SU-DHL-6 (cell line): ENCODE measurements around the gene PLEKHA6.

ENCODE experiments used
- H2AFZ ChIP-seq: fragments of 200-600 bp; sonication (generic); 2 replicates; pipeline ENCODE4 v1.6.1; 2014; ENCODE audit warnings: low read depth, mild to moderate bottlenecking, moderate library complexity, mixed read lengths, antibody characterized with exemption, low read length; ENCODE audit not compliant: severe bottlenecking
- H3F3A ChIP-seq: fragments of 200-600 bp; shearing (Covaris generic); 2 replicates; pipeline ENCODE4 v1.6.0; 2016; ENCODE audit warnings: antibody characterized with exemption, mild to moderate bottlenecking; ENCODE audit not compliant: insufficient read depth
- H3K27ac ChIP-seq: fragments of 200-600 bp; sonication (generic); 2 replicates; pipeline ENCODE4 v1.5.1; 2016; ENCODE audit warnings: low read depth, mild to moderate bottlenecking, low read length, moderate library complexity, mixed read lengths
- H3K27me3 ChIP-seq: fragments of 200-600 bp; sonication (generic), shearing (Covaris generic); 2 replicates; pipeline ENCODE4 v1.6.0; 2014; ENCODE audit warnings: mild to moderate bottlenecking, low read length
- H3K36me3 ChIP-seq: fragments of 200-600 bp; sonication (generic); 2 replicates; pipeline ENCODE4 v1.6.1; 2014; ENCODE audit warnings: mild to moderate bottlenecking, low read length, mixed read lengths
- H3K4me2 ChIP-seq: fragments of 300-600, 200-600 bp; shearing (Covaris generic), sonication (generic); 2 replicates; pipeline ENCODE4 v1.6.0; 2014; ENCODE audit warnings: low read length, low read depth, mild to moderate bottlenecking; ENCODE audit not compliant: poor library complexity, severe bottlenecking
- H3K4me3 ChIP-seq: fragments of 200-600 bp; sonication (generic); 2 replicates; pipeline ENCODE4 v1.5.1; 2014; ENCODE audit warnings: antibody characterized with exemption, low read length, mild to moderate bottlenecking, mixed read lengths; ENCODE audit not compliant: insufficient read depth, poor library complexity, severe bottlenecking
- H3K79me2 ChIP-seq: fragments of 200-600 bp; sonication (generic); 2 replicates; pipeline ENCODE4 v1.6.1; 2014; ENCODE audit warnings: mild to moderate bottlenecking, low read length, moderate library complexity; ENCODE audit not compliant: insufficient read depth
- H3K9ac ChIP-seq: fragments of 200-600 bp; sonication (generic); 2 replicates; pipeline ENCODE4 v1.7.0; 2014; ENCODE audit warnings: mild to moderate bottlenecking, low read length
- H3K9me2 ChIP-seq: fragments of 200-600 bp; sonication (generic); replicated peaks from 2 replicates; pipeline ENCODE4 v1.6.1; 2014; ENCODE audit warnings: low read length; ENCODE audit not compliant: insufficient read depth
- H3K9me3 ChIP-seq: fragments of 200-600 bp; sonication (generic); 2 replicates; pipeline ENCODE4 v1.6.1; 2014; ENCODE audit warnings: low read length, mixed read lengths; ENCODE audit not compliant: insufficient read depth
- H4K20me1 ChIP-seq: fragments of 200-600 bp; sonication (generic); 2 replicates; pipeline ENCODE4 v1.6.1; 2014; ENCODE audit warnings: low read depth, mild to moderate bottlenecking, antibody characterized with exemption, low read length, moderate library complexity, mixed read lengths
- CTCF ChIP-seq: fragments of 200-600 bp; sonication (generic); IDR thresholded peaks from one replicate; pipeline ENCODE4 v1.5.1; 2017; ENCODE audit warnings: antibody characterized with exemption, mild to moderate bottlenecking, low read length, moderate library complexity; ENCODE audit not compliant: insufficient read depth, poor library complexity, severe bottlenecking
- EZH2phosphoT487 ChIP-seq: fragments of 200-600 bp; sonication (generic), shearing (Covaris generic); conservative IDR thresholded peaks from 2 replicates; pipeline ENCODE4 v1.6.1; 2018; ENCODE audit warnings: mild to moderate bottlenecking, antibody characterized with exemption, low read length, moderate library complexity, mixed read lengths

Gene PLEKHA6

GRCh38 chr1:204396015-204396583, 36.4 kb upstream of the PLEKHA6 start:
- TF ChIP-seq CTCF (no peak), EZH2phosphoT487 (no peak)
- Histone ChIP-seq H3K79me2 (no peaks in the 10 kb centered on the region), H3K4me2 (no peak overlapping the region), H3K27me3 (no peaks in the 10 kb centered on the region), H3K9me3 (no peaks in the 10 kb centered on the region), H2AFZ (no peak overlapping the region), H3K4me3 (no peak overlapping the region), H4K20me1 (no peaks in the 10 kb centered on the region), H3F3A (peaks cover 7% of the 10 kb centered on the region; the same call in 1 of the 2 replicates), H3K9me2 (no peaks in the 10 kb centered on the region), H3K27ac (no peak overlapping the region), H3K9ac (no peak overlapping the region), H3K36me3 (peaks cover 27% of the 10 kb centered on the region; the same call in 1 of the 2 replicates)

GRCh38 chr1:204391629-204392028, 31.9 kb upstream of the PLEKHA6 start:
- no peaks in the 10 kb centered on the region for H4K20me1 ChIP-seq
- peaks cover 12% of the 10 kb centered on the region; the same call in 1 of the 2 replicates for H3K36me3 ChIP-seq
- no peaks in the 10 kb centered on the region for H3K79me2 ChIP-seq
- H3K4me3 ChIP-seq = no peak overlapping the region
- no peaks in the 10 kb centered on the region for H3K27me3 ChIP-seq
- no peaks in the 10 kb centered on the region for H3F3A ChIP-seq
- H3K9me3 ChIP-seq = no peaks in the 10 kb centered on the region
- H3K9me2 ChIP-seq = no peaks in the 10 kb centered on the region
- TF ChIP-seq CTCF (no peak), EZH2phosphoT487 (no peak)
- H3K9ac ChIP-seq = no peak overlapping the region
- no peak overlapping the region for H2AFZ ChIP-seq
- H3K4me2 ChIP-seq = no peak overlapping the region
- H3K27ac ChIP-seq = no peak overlapping the region

GRCh38 chr1:204390751-204391466, 31.2 kb upstream of the PLEKHA6 start:
- Histone ChIP-seq H3K27me3 (no peaks in the 10 kb centered on the region), H4K20me1 (no peaks in the 10 kb centered on the region), H3K79me2 (no peaks in the 10 kb centered on the region), H3K9me2 (no peaks in the 10 kb centered on the region), H3F3A (no peaks in the 10 kb centered on the region), H3K36me3 (peaks cover 8% of the 10 kb centered on the region; the same call in 1 of the 2 replicates), H3K9ac (no peak overlapping the region), H2AFZ (no peak overlapping the region), H3K4me2 (no peak overlapping the region), H3K4me3 (no peak overlapping the region), H3K27ac (no peak overlapping the region), H3K9me3 (no peaks in the 10 kb centered on the region)
- TF ChIP-seq EZH2phosphoT487 (no peak), CTCF (no peak)
